Gastroesophageal sphincter (tissue), 3 donors: Measurements from ENCODE around the gene SMARCA5.

Experiments used
- CTCF ChIP-seq, 4 experiments: fragments of 200-600 bp in 2 of 4; fragments of 450-650 bp in 2 of 4; sonication (generic) in 1 of 4; IDR thresholded peaks; one replicate each; pipeline ENCODE4 v1.5.1; 2017 to 2019; ENCODE audit warnings: antibody characterized with exemption in 4 of 4, mild to moderate bottlenecking in 2 of 4, moderate library complexity in 2 of 4
- EP300 ChIP-seq: sonication (generic); formaldehyde crosslinking; IDR thresholded peaks from one replicate; pipeline ENCODE4 v1.6.1; 2017; ENCODE audit warnings: antibody characterized with exemption, mild to moderate bottlenecking
- POLR2A ChIP-seq, 2 donors: fragments of 450-650 bp; IDR thresholded peaks; one replicate each; pipeline ENCODE4 v1.6.1; 2017; ENCODE audit warnings: antibody characterized with exemption in 2 of 2, mild to moderate bottlenecking in 2 of 2, moderate library complexity in 1 of 2
- POLR2AphosphoS5 ChIP-seq: sonication (generic); formaldehyde crosslinking; IDR thresholded peaks from one replicate; pipeline ENCODE4 v1.6.1; 2017; ENCODE audit warnings: antibody characterized with exemption

DNA sequence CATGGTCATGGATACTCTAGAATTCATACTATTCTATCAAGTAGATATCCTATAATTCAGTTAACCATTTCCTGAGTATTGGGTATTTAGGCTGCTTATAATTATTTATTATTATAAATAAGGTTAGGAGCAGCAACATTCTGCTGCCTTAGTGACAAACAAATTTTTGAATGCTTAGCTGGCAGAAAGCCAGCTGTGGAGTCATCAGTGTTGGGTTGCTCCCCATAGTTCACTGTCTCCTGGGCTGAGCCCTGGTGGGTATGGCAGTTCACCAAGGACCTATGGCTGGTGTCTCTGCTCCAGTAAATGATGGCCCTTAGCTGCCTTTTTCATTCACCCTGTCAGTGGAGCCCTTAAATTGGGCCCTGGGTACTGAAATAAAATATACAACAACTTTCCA lies 61.8 kb downstream of the SMARCA5 start:
- no peak for TF ChIP-seq CTCF (IDR thresholded peaks at IDR 0.05)
- TF ChIP-seq EP300, result no peak
- no peak for TF ChIP-seq POLR2AphosphoS5
- TF ChIP-seq POLR2A (IDR thresholded peaks at IDR 0.05), result no peak
